Karpas-422 (cell line): Measurements from ENCODE around the gene RNF25. TPM values are rescaled to one million over a fixed set of nuclear protein-coding genes. Genes with fewer than 3 reads are reported as not detected.

Experiments used
- DNase-seq: peaks from one replicate; pipeline ENCODE4 v3.0.0-alpha.2; 2015
- H2AFZ ChIP-seq: fragments of 200-600 bp; sonication (generic); 2 replicates; pipeline ENCODE4 v1.6.1; 2014; ENCODE audit warnings: antibody characterized with exemption, low read length, mixed read lengths
- H3K27ac ChIP-seq: fragments of 200-600 bp; sonication (generic); 2 replicates; pipeline ENCODE4 v1.5.1; 2014; ENCODE audit warnings: mild to moderate bottlenecking, low read length, moderate library complexity
- H3K27me3 ChIP-seq: fragments of 200-600 bp; sonication (generic); 2 replicates; pipeline ENCODE4 v1.6.1; 2014; ENCODE audit warnings: low read length, mixed read lengths
- H3K36me3 ChIP-seq: fragments of 200-600 bp; sonication (generic); 2 replicates; pipeline ENCODE4 v1.6.1; 2014; ENCODE audit warnings: low read length, mixed read lengths; ENCODE audit not compliant: insufficient read depth
- H3K4me1 ChIP-seq: fragments of 200-600 bp; sonication (generic); 2 replicates; pipeline ENCODE4 v1.6.1; 2014; ENCODE audit warnings: mild to moderate bottlenecking, low read length, mixed read lengths
- H3K4me2 ChIP-seq: fragments of 200-600 bp; sonication (generic); 2 replicates; pipeline ENCODE4 v1.6.1; 2014; ENCODE audit warnings: low read length, low read depth, mild to moderate bottlenecking; ENCODE audit not compliant: poor library complexity, severe bottlenecking
- H3K4me3 ChIP-seq: fragments of 200-600 bp; sonication (generic); 2 replicates; pipeline ENCODE4 v1.5.1; 2014; ENCODE audit warnings: mild to moderate bottlenecking, antibody characterized with exemption, low read length, mixed read lengths
- H3K79me2 ChIP-seq: fragments of 200-600 bp; sonication (generic); 2 replicates; pipeline ENCODE4 v1.6.1; 2014; ENCODE audit warnings: mild to moderate bottlenecking, low read length, mixed read lengths
- H3K9ac ChIP-seq: fragments of 200-600 bp; sonication (generic); 2 replicates; pipeline ENCODE4 v1.6.0; 2014; ENCODE audit warnings: low read length
- H3K9me2 ChIP-seq: fragments of 200-600 bp; sonication (generic), shearing (Covaris generic); replicated peaks from 2 replicates; pipeline ENCODE4 v1.6.0; 2014; ENCODE audit warnings: mild to moderate bottlenecking, low read length, moderate library complexity; ENCODE audit not compliant: insufficient read depth
- H3K9me3 ChIP-seq: fragments of 300-700, 200-600 bp; sonication (generic); 2 replicates; pipeline ENCODE4 v1.6.1; 2014; ENCODE audit warnings: low read length, mixed read lengths
- H4K20me1 ChIP-seq: fragments of 200-600 bp; sonication (generic); 2 replicates; pipeline ENCODE4 v1.6.1; 2014; ENCODE audit warnings: mild to moderate bottlenecking, antibody characterized with exemption, low read length, low read depth; ENCODE audit not compliant: insufficient read depth
- total RNA-seq: library from RNA; depleted of rRNA; stranded (reverse); fragments of >200 nt; shearing (Covaris generic); gene quantifications from 2 replicates; pipeline ENCODE4 v1.2.3, GENCODE V29; 2014; ENCODE audit warnings: low replicate concordance

Gene RNF25
- total RNA-seq, 1 experiment from 2014 or later, result 17.5 TPM

DNA sequence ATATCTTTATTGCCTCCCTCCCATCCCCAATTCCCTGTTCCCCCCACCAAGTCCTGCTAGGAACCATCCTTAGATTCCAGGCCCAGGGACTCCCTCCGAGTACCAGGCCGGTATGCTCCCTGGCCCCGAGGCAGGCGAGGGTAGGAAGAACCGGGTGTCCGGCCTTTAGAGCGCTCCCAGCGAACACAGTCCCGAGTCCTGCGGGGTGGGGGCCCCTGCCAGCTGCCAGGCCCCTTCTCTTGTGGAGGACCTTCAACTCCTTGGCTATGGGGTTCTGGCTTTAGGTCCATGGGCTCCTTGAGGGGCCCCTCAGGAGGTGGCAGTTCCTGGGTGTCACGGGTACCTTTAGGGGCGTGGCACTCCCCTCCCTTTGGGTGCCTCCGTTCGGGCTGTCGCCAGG is 7.9 kb downstream of the RNF25 start:
- H3K9me2 ChIP-seq, result no peaks in the 10 kb centered on the region
- H3K9me3 ChIP-seq, result no peaks in the 10 kb centered on the region
- H3K79me2 ChIP-seq, result peaks cover 18% of the 10 kb centered on the region
- no peaks in the 10 kb centered on the region for H3K27me3 ChIP-seq
- no peak overlapping the region for H2AFZ ChIP-seq
- no peak for DNase-seq
- peaks cover 26% of the 10 kb centered on the region; the same call in 1 of the 2 replicates for H3K36me3 ChIP-seq
- H3K4me1 ChIP-seq, result peaks cover 14% of the 10 kb centered on the region
- no peaks in the 10 kb centered on the region for H4K20me1 ChIP-seq
- H3K4me3 ChIP-seq, result no peak overlapping the region
- no peak overlapping the region for H3K27ac ChIP-seq
- H3K4me2 ChIP-seq, result no peak overlapping the region
- H3K9ac ChIP-seq, result no peak overlapping the region

DNA sequence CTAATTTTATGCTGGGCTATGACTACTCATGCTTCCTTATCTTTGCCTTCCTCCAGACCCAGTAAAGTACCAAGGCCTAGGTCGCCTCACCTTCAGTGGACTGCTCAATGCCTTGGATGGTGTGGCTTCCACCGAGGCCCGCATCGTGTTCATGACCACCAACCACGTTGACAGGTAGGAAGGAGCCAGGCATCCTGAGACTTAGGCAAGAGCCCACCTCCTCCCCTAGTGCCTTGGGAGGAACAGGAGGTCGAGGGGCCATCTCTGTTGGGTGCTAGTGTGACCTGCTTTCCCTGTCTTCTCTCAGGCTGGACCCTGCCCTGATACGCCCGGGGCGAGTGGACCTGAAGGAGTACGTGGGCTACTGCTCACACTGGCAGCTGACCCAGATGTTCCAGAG is 9.0 kb downstream of the RNF25 start:
- H2AFZ ChIP-seq, result no peak overlapping the region
- H3K79me2 ChIP-seq, result peaks cover 27% of the 10 kb centered on the region
- H3K27ac ChIP-seq, result no peak overlapping the region
- peaks cover 21% of the 10 kb centered on the region for H3K4me1 ChIP-seq
- no peak overlapping the region for H3K4me3 ChIP-seq
- no peaks in the 10 kb centered on the region for H3K27me3 ChIP-seq
- DNase-seq, result no peak
- H4K20me1 ChIP-seq, result no peaks in the 10 kb centered on the region
- H3K9me3 ChIP-seq, result no peaks in the 10 kb centered on the region
- no peak overlapping the region for H3K4me2 ChIP-seq
- H3K36me3 ChIP-seq, result peaks cover 28% of the 10 kb centered on the region; the same call in 1 of the 2 replicates
- no peak overlapping the region for H3K9ac ChIP-seq
- no peaks in the 10 kb centered on the region for H3K9me2 ChIP-seq

DNA sequence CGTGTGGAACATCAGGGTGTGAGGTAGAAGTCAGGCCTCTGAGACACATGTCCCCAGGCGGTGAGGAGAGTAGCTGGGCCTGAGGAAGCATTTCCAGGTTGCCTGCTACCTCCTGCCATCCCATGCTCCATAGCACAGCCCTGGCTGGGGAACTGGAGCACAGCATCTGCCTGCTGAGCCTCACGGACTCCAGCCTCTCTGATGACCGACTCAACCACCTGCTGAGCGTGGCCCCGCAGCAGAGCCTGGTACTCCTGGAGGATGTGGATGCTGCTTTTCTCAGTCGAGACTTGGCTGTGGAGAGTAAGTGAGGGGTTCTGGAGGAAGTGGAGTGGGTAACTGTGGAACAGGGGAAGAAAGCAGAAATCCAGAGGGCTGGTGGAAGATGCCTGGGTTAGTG is 9.4 kb downstream of the RNF25 start:
- H3K27ac ChIP-seq, result no peak overlapping the region
- H2AFZ ChIP-seq, result no peak overlapping the region
- peaks cover 23% of the 10 kb centered on the region for H3K4me1 ChIP-seq
- H3K79me2 ChIP-seq, result peaks cover 32% of the 10 kb centered on the region
- DNase-seq, result no peak
- no peak overlapping the region for H3K9ac ChIP-seq
- no peaks in the 10 kb centered on the region for H3K9me3 ChIP-seq
- no peaks in the 10 kb centered on the region for H3K9me2 ChIP-seq
- H4K20me1 ChIP-seq, result no peaks in the 10 kb centered on the region
- H3K4me3 ChIP-seq, result no peak overlapping the region
- peaks cover 31% of the 10 kb centered on the region; the same call in 1 of the 2 replicates for H3K36me3 ChIP-seq
- H3K27me3 ChIP-seq, result no peaks in the 10 kb centered on the region
- H3K4me2 ChIP-seq, result no peak overlapping the region

DNA sequence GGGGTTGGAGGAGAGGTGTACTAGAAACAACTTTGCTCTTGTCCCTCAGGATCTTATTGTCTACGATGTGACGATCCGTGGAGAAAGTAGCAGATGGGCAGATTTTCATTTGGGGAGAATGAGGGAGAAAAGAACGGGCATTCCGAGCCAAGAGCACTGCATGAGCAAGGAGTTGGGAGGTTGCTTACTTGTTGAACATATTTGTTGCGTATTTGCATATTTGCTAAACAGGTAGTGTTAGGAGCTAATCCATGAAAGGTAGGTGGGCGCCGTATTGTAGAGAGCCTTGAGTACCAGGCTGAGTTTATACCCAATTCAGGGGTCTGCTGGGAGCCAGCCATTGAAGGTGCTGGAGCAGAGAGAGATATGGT is 11.8 kb downstream of the RNF25 start:
- H3K9me3 ChIP-seq, result no peaks in the 10 kb centered on the region
- no peak for DNase-seq
- H3K4me3 ChIP-seq, result peak overlapping the region; percentile 87
- H3K36me3 ChIP-seq, result peaks cover 40% of the 10 kb centered on the region; the same call in 1 of the 2 replicates
- H3K4me1 ChIP-seq, result peaks cover 23% of the 10 kb centered on the region
- H3K27ac ChIP-seq, result no peak overlapping the region
- H3K79me2 ChIP-seq, result peaks cover 44% of the 10 kb centered on the region
- H4K20me1 ChIP-seq, result no peaks in the 10 kb centered on the region
- H3K9me2 ChIP-seq, result no peaks in the 10 kb centered on the region
- H2AFZ ChIP-seq, result peak overlapping the region; percentile 22
- peak overlapping the region; percentile 88 for H3K9ac ChIP-seq
- H3K4me2 ChIP-seq, result peak overlapping the region; percentile 89
- no peaks in the 10 kb centered on the region for H3K27me3 ChIP-seq

DNA sequence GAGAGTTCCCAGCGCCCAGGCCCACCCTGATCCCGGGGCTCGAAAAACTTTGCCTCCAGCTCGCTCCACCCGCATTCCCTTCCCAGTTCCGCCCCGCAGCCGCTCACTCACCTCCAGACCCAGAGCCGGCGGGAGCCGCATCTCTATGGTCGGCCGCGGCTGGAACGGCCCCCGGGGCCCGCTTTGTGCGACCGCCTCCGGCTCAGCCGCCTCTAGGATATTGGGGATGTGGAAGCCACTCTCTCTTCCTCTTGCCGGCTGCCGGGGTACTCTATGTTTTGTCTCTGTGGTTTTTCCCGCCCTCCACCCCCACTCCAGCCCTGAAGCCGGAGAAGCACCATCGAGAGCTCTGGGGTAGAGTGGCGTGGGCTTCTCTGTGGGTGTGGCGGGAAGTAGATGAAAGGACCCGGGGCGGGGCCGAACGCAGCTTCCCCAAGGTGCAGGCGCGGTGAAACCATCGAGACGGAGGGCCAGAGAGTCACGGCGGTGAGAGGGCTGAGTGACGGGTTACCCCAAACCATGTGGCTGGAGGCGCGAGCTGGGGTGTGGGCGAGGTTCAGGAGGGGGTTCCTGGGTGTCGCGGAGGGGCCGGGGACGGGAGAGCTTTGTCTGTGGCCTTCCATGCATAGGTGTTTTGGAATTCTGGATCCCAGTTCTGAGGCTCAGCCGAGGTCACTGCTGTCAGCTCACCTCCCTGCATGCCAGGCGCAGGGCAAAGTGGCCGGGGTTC is 12.4 kb downstream of the RNF25 start, which contains the start of the genes BCS1L and ZNF142:
TSS of gene BCS1L (plus strand) at position 426 of the 730 bp plus-strand sequence. CDS start 1,305 bp downstream, outside the sequence.
TSS of gene ZNF142 (minus strand) at position 366 of the 730 bp plus-strand sequence. CDS start 3,194 bp downstream, outside the sequence.
- Histone ChIP-seq H3K36me3 (peaks cover 44% of the 10 kb centered on the region; the same call in 1 of the 2 replicates), H2AFZ (peak within 1 kb of the TSS; percentile 70), H3K9me3 (no peaks in the 10 kb centered on the region), H3K4me1 (peaks cover 23% of the 10 kb centered on the region), H3K9me2 (no peaks in the 10 kb centered on the region), H4K20me1 (no peaks in the 10 kb centered on the region), H3K9ac (peak within 1 kb of the TSS; percentile 88), H3K4me2 (peak within 1 kb of the TSS; percentile 89), H3K27me3 (no peaks in the 10 kb centered on the region), H3K4me3 (peak within 1 kb of the TSS; percentile 87), H3K79me2 (peaks cover 44% of the 10 kb centered on the region), H3K27ac (peak within 1 kb of the TSS; percentile 55; the same call in 1 of the 2 replicates)
- DNase-seq, result peak; percentile 98

DNA sequence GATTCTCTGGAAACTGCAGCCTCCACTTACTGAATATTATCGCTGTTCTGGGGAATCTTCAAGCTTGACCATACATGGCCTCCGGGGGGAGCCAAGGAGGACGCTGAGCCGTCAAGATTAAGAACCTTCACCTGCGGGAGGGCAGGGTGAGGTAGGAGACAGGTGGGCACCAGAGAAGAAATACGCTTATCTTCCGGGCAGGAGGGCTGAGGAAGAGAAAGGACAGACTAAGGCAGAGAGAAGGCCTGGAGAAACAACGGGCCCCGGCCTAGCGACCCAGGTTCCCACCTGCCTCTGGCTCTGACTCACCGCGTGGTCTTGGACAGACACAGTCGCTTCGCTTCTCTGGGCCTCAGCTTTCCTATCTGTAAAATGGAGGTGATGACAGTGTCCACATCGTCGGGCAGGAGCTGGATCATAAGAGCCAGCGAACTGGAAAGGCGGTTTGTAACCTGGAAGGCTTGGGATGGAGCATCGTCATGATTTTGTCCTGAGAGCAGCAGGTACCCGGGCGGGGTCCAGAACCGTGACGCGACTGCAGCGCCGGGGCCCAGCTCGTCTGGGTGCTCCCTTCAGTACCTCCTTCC is 13.0 kb downstream of the RNF25 start:
- peaks cover 23% of the 10 kb centered on the region for H3K4me1 ChIP-seq
- H3K4me3 ChIP-seq, result peak overlapping the region; percentile 87
- no peaks in the 10 kb centered on the region for H3K9me3 ChIP-seq
- H4K20me1 ChIP-seq, result no peaks in the 10 kb centered on the region
- peaks cover 43% of the 10 kb centered on the region; the same call in 1 of the 2 replicates for H3K36me3 ChIP-seq
- no peaks in the 10 kb centered on the region for H3K27me3 ChIP-seq
- DNase-seq, result peak; percentile 80
- H3K4me2 ChIP-seq, result peak overlapping the region; percentile 89
- H3K9ac ChIP-seq, result peak overlapping the region; percentile 88
- H2AFZ ChIP-seq, result peak overlapping the region; percentile 70; the same call in 1 of the 2 replicates
- H3K27ac ChIP-seq, result peak overlapping the region; percentile 55; the same call in 1 of the 2 replicates
- peaks cover 44% of the 10 kb centered on the region for H3K79me2 ChIP-seq
- H3K9me2 ChIP-seq, result no peaks in the 10 kb centered on the region

DNA sequence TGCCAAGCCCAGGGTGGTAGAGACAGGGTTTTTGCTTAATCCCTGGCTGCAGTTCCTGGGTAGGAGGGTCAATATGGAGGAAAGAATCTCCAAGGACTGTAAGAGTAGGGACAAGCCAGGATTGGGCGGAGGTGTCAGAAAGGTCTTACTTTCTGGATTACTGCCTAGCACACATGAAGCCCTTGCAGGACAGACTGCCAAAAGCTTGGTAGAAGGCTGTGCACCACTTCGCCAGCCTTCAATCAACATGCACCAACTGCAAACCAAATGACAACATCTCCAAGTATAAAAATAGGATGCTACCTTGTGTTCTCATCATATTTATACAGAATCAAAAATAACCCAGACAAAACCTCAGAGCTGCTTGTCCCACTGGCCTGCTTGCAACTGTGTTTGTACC is 16.1 kb downstream of the RNF25 start:
- Histone ChIP-seq H3K9ac (no peak overlapping the region), H3K27ac (no peak overlapping the region), H3K4me3 (no peak overlapping the region), H3K9me3 (no peaks in the 10 kb centered on the region), H3K36me3 (peaks cover 36% of the 10 kb centered on the region; the same call in 1 of the 2 replicates), H4K20me1 (no peaks in the 10 kb centered on the region), H3K4me1 (peaks cover 18% of the 10 kb centered on the region), H3K9me2 (no peaks in the 10 kb centered on the region), H3K79me2 (peaks cover 41% of the 10 kb centered on the region), H3K27me3 (no peaks in the 10 kb centered on the region), H2AFZ (no peak overlapping the region), H3K4me2 (no peak overlapping the region)
- DNase-seq, result no peak

DNA sequence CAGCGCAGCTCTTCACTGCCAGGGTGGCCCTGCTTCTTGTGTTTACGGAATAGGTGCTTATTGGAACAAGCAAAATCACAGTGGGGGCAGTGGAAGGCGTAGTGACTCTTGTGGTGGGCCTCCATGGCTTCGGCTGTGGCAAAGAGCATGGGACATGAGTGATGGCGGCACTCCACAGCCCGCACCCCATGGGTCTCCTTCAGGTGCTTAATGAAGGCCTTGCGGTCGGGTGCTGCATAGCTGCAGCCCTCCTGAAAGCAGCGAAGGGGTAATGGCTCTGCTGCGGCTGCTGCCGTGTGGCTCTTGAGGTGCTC is 23.1 kb downstream of the RNF25 start:
- no peaks in the 10 kb centered on the region for H3K4me1 ChIP-seq
- DNase-seq, result no peak
- H3K79me2 ChIP-seq, result peaks cover 11% of the 10 kb centered on the region
- H3K4me2 ChIP-seq, result no peak overlapping the region
- peaks cover 7% of the 10 kb centered on the region; the same call in 1 of the 2 replicates for H4K20me1 ChIP-seq
- H3K9ac ChIP-seq, result no peak overlapping the region
- H3K27ac ChIP-seq, result no peak overlapping the region
- no peak overlapping the region for H3K4me3 ChIP-seq
- no peak overlapping the region for H2AFZ ChIP-seq
- peaks cover 36% of the 10 kb centered on the region for H3K36me3 ChIP-seq
- no peaks in the 10 kb centered on the region for H3K27me3 ChIP-seq
- H3K9me3 ChIP-seq, result no peaks in the 10 kb centered on the region
- H3K9me2 ChIP-seq, result no peaks in the 10 kb centered on the region
